K562 (cell line): ENCODE results near the gene DDAH1. TPM values are rescaled to one million over a fixed set of nuclear protein-coding genes. Genes with fewer than 3 reads are reported as not detected.

ENCODE experiments used
- ATAC-seq: fragments of 200-7000 bp; cut with Tn5 transposase; 3 replicates; pipeline ENCODE4 v1.9.1; 2020; ENCODE audit warnings: moderate library complexity
- BruUV-seq: library from RNA; stranded (reverse); fragments of 400-500 nt; replicated peaks from 2 replicates; lab custom pipeline; 2021; lab: Mats Ljungman, UMichigan
- CTCF ChIA-PET: fragments of 300-600 bp; formaldehyde crosslinking; extraction: SDS; loops from one replicate; lab custom pipeline; 2021; ENCODE audit warnings: low intra/inter-chr PET ratio; lab: Yijun Ruan, JAX
- POLR2A ChIA-PET: fragments of 300-600, 350-650 bp; sonication (Branson Sonifier 250); formaldehyde crosslinking; extraction: SDS; loops from one replicate; lab custom pipeline; 2021; ENCODE audit warnings: antibody characterized with exemption, inconsistent platforms; lab: Yijun Ruan, JAX
- DNase-seq, 4 experiments: peaks; one replicate each; pipeline versions ENCODE4 v3.0.0 to v3.0.0-alpha.2; 2011 to 2018; ENCODE audit warnings: low spot score in 3 of 4, mixed read lengths in 3 of 4; ENCODE audit errors: extremely low read depth in 1 of 4
- FAIRE-seq: peaks from 2 replicates; lab custom pipeline; 2011; peaks lifted over from hg19 to GRCh38; lab: Jason Lieb, UNC
- H2AFZ ChIP-seq: 2 replicates; pipeline ENCODE4 v1.6.0; 2011; ENCODE audit warnings: low read depth, low read length, control low read depth, inconsistent platforms
- H3K27ac ChIP-seq: fragments of 200-600 bp; 3 replicates; pipeline ENCODE4 v1.8.0; 2011; ENCODE audit warnings: low read depth, mild to moderate bottlenecking, control low read depth, inconsistent platforms, low read length, moderate library complexity, mixed read lengths; ENCODE audit errors: extremely low read depth
- H3K27me3 ChIP-seq, 2 experiments: fragments of 300-600 bp in 1 of 2; 2 replicates in 1 of 2; 3 replicates in 1 of 2; pipeline versions ENCODE4 v1.6.0 to v1.8.0; 2011; ENCODE audit warnings: inconsistent platforms in 2 of 2, low read length in 2 of 2, mild to moderate bottlenecking in 1 of 2, mixed read lengths in 1 of 2, moderate library complexity in 1 of 2; ENCODE audit not compliant: control insufficient read depth in 2 of 2, insufficient read depth in 2 of 2
- H3K36me3 ChIP-seq: fragments of 300-600 bp; 3 replicates; pipeline ENCODE4 v1.8.0; 2011; ENCODE audit warnings: mild to moderate bottlenecking, low read length, inconsistent platforms; ENCODE audit not compliant: control insufficient read depth, insufficient read depth
- H3K4me1 ChIP-seq, 2 experiments: fragments of 200-600 bp in 1 of 2; replicated peaks in 1 of 2; 2 replicates in 1 of 2; 3 replicates in 1 of 2; pipeline versions ENCODE4 v1.5.1 to v1.8.0; 2011; ENCODE audit warnings: inconsistent platforms in 2 of 2, low read length in 2 of 2, mild to moderate bottlenecking in 1 of 2, mixed read lengths in 1 of 2, moderate library complexity in 1 of 2; ENCODE audit not compliant: control insufficient read depth in 2 of 2, insufficient read depth in 2 of 2
- H3K4me2 ChIP-seq: 2 replicates; pipeline ENCODE4 v1.6.1; 2011; ENCODE audit warnings: low read length, control low read depth, inconsistent platforms, mixed read lengths; ENCODE audit not compliant: insufficient read depth
- H3K4me3 ChIP-seq: fragments of 200-600 bp; sonication (generic), shearing (Covaris generic); 2 replicates; pipeline ENCODE4 v1.5.1; 2016; ENCODE audit warnings: control low read depth, inconsistent platforms
- H3K79me2 ChIP-seq: fragments of 200-600 bp; 3 replicates; pipeline ENCODE4 v1.8.0; 2011; ENCODE audit warnings: low read length, inconsistent platforms; ENCODE audit not compliant: control insufficient read depth, insufficient read depth
- H3K9ac ChIP-seq, 2 experiments: 2 replicates each; pipeline versions ENCODE4 v1.6.0 to v1.6.1; 2011; ENCODE audit warnings: low read depth in 2 of 2, low read length in 2 of 2, control low read depth in 1 of 2, inconsistent platforms in 1 of 2, mild to moderate bottlenecking in 1 of 2, mixed read lengths in 1 of 2; ENCODE audit not compliant: insufficient read depth in 1 of 2
- H3K9me1 ChIP-seq: one replicate; pipeline ENCODE4 v1.6.0; 2011; ENCODE audit warnings: inconsistent platforms, mild to moderate bottlenecking, low read length, moderate library complexity; ENCODE audit not compliant: control insufficient read depth, insufficient read depth
- H3K9me3 ChIP-seq: replicated peaks from 2 replicates; pipeline ENCODE4 v1.5.1; 2011; ENCODE audit warnings: low read depth, low read length, inconsistent platforms; ENCODE audit not compliant: control insufficient read depth, insufficient read depth
- H4K20me1 ChIP-seq: replicated peaks from 2 replicates; pipeline ENCODE4 v1.6.1; 2011; ENCODE audit warnings: low read length, inconsistent platforms, mixed read lengths; ENCODE audit not compliant: control insufficient read depth, insufficient read depth
- ELF4 ChIP-seq: fragments of 450-650 bp; formaldehyde crosslinking; IDR thresholded peaks from 2 replicates; pipeline ENCODE4 v1.4.0; 2022; ENCODE audit warnings: missing genetic modification characterization
- KLF10 ChIP-seq: fragments of 250-450 bp; sonication (Bioruptor Pico); IDR thresholded peaks from 2 replicates; pipeline ENCODE4 v1.6.1; 2021; ENCODE audit warnings: matching md5 sums
- NFRKB ChIP-seq: fragments of 450-650 bp; IDR thresholded peaks from 2 replicates; pipeline ENCODE4 v1.6.1; 2016; ENCODE audit warnings: low read depth
- NR1H2 ChIP-seq: sonication (generic); formaldehyde crosslinking; IDR thresholded peaks from 2 replicates; pipeline ENCODE4 v1.4.0; 2020; ENCODE audit warnings: mild to moderate bottlenecking, missing genetic modification reagents
- SREBF2 ChIP-seq: sonication (generic); formaldehyde crosslinking; IDR thresholded peaks from 2 replicates; pipeline ENCODE4 v1.4.0; 2020; ENCODE audit warnings: mild to moderate bottlenecking, missing genetic modification reagents
- TGIF2 ChIP-seq: sonication (generic); formaldehyde crosslinking; IDR thresholded peaks from 2 replicates; pipeline ENCODE4 v1.8.1; 2022; ENCODE audit warnings: mild to moderate bottlenecking, missing genetic modification reagents, moderate library complexity
- ZFP30 ChIP-seq: fragments of 250-450 bp; sonication (Bioruptor Pico); IDR thresholded peaks from 2 replicates; pipeline ENCODE4 v1.8.0; 2022; ENCODE audit warnings: moderate library complexity, mild to moderate bottlenecking, inconsistent platforms, borderline replicate concordance
- ZNF668 ChIP-seq: fragments of 250-450 bp; sonication (Bioruptor Pico); IDR thresholded peaks from 2 replicates; pipeline ENCODE4 v1.8.0; 2022; ENCODE audit warnings: mild to moderate bottlenecking, inconsistent platforms
- WGBS: fragments of 100-300 bp; shearing (Covaris generic); methylation state at CpG from one replicate; pipeline ENCODE4 v1.1.6; 2016; ENCODE audit warnings: low coverage, mixed read lengths; ENCODE audit not compliant: insufficient coverage; ENCODE audit errors: missing lambda C conversion rate; 5-methylcytosine and 5-hydroxymethylcytosine counted together
- in situ Hi-C: fragments of 300-500 bp; cut with MboI; formaldehyde crosslinking; loops from 4 replicates; pipeline ENCODE4 v1.15.0; 2018; ENCODE audit warnings: inconsistent platforms, mixed read lengths
- intact Hi-C: fragments of 100-400 bp; cut with micrococcal nuclease; formaldehyde crosslinking; loops from 2 replicates; pipeline ENCODE4 v1.14.2; 2022
- polyA plus RNA-seq, 8 experiments: library from polyadenylated mRNA; depleted of rRNA in 4 of 8; stranded (reverse) in 5 of 8; unstranded in 3 of 8; fragments of >200 nt; fragmentation: Nextera tagmentation in 2 of 8; fragmentation: Illumina TruSeq in 1 of 8; extraction: Ambion mirVana in 2 of 8; extraction: Trizol in 1 of 8; gene quantifications; 2 replicates each; pipeline versions ENCODE4 v1.2.1 to v1.2.3, GENCODE V29; 2011 to 2014; ENCODE audit warnings: inconsistent platforms in 1 of 8, missing spikeins in 1 of 8
- total RNA-seq, 7 experiments: library from RNA; depleted of rRNA in 6 of 7; stranded (reverse); fragments of >200 nt in 6 of 7; fragmentation: Illumina TruSeq in 2 of 7; extraction: Trizol in 2 of 7; gene quantifications; 2 replicates each; pipeline versions ENCODE4 v1.2.1 to v1.2.3, GENCODE V29; 2011 to 2021; ENCODE audit warnings: low replicate concordance in 1 of 7
- TF ChIP-seq, protein P1 (sequence below): sonication (generic); formaldehyde crosslinking; IDR thresholded peaks from 2 replicates; pipeline ENCODE4 v1.8.0; 2022; ENCODE audit warnings: mild to moderate bottlenecking, missing genetic modification reagents
- TF ChIP-seq, protein P2 (sequence below): fragments of 450-650 bp; formaldehyde crosslinking; IDR thresholded peaks from 2 replicates; pipeline ENCODE4 v1.4.0; 2020; ENCODE audit warnings: mild to moderate bottlenecking
- TF ChIP-seq, protein P3 (sequence below): fragments of 250-450 bp; sonication (Bioruptor Pico); IDR thresholded peaks from 2 replicates; pipeline ENCODE4 v1.8.0; 2022; ENCODE audit warnings: inconsistent platforms
- TF ChIP-seq, protein P4 (sequence below): fragments of 250-450 bp; sonication (Bioruptor Pico); IDR thresholded peaks from 2 replicates; pipeline ENCODE4 v1.8.0; 2021; ENCODE audit warnings: moderate library complexity, mild to moderate bottlenecking, inconsistent platforms
- TF ChIP-seq, protein P5 (sequence below): sonication (generic); formaldehyde crosslinking; IDR thresholded peaks from 2 replicates; pipeline ENCODE4 v1.8.1; 2023; ENCODE audit warnings: mild to moderate bottlenecking, missing genetic modification reagents

DDAH1 gene
- total and polyA plus RNA-seq, 9 of the 15 experiments (the other 6 are each of a cell fraction or from before 2014, with no cell fraction given): 0.04 to 0.24 (median 0.10) TPM

DNA sequence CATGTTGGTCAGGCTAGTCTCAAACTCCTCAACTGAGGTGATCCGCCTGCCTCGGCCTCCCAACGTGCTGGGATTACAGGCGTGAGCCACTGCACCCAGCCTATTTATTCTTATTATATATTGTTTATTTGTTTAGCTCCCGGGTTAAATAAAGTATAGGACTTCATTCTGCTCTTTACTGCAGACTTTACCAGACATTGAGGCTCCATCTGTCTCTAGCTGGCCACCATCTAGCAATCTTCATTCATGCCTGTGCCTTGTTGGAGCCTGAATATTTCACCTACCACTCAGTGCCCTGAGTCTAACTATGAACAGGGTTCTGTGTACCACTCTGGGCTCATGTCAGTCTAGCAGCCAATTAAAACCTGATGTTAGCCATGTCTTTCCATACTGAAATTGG, 2.1 kb upstream of the DDAH1 start:
- FAIRE-seq (no peak), DNase-seq (no peak), ATAC-seq (no peak)
- Histone ChIP-seq H3K79me2 (no peaks in the 10 kb centered on the region), H3K9ac (no peak overlapping the region), H2AFZ (no peak overlapping the region), H3K27me3 (peaks cover 2 to 22% of the 10 kb centered on the region in 2 experiments; a peak in 3 of 5 replicates), H3K4me2 (no peak overlapping the region), H3K4me1 (peaks cover 0 to 13% of the 10 kb centered on the region in 2 experiments; a peak in 2 of 5 replicates), H3K27ac (no peak overlapping the region), H3K36me3 (no peaks in the 10 kb centered on the region), H3K4me3 (no peak overlapping the region), H4K20me1 (no peaks in the 10 kb centered on the region), H3K9me1 (no peaks in the 10 kb centered on the region), H3K9me3 (no peaks in the 10 kb centered on the region)
- BruUV-seq: no TSS peak
- WGBS: 0% methylated on average over 5 of the region's 5 CpGs
- ChIA-PET CTCF (no interaction called here), POLR2A (no interaction called here)
- intact Hi-C loops: no loop called here
- in situ Hi-C loops: no loop called here
- TF ChIP-seq ELF4 (CRISPR knock-in tag): no peak
- TF ChIP-seq TGIF2 (CRISPR knock-in tag): no peak
- TF ChIP-seq SREBF2 (CRISPR knock-in tag): no peak
- no peak for TF ChIP-seq KLF10 (CRISPR knock-in tag)
- no peak for TF ChIP-seq ZNF668 (CRISPR knock-in tag)
- TF ChIP-seq NFRKB: no peak
- TF ChIP-seq, protein P1, sequence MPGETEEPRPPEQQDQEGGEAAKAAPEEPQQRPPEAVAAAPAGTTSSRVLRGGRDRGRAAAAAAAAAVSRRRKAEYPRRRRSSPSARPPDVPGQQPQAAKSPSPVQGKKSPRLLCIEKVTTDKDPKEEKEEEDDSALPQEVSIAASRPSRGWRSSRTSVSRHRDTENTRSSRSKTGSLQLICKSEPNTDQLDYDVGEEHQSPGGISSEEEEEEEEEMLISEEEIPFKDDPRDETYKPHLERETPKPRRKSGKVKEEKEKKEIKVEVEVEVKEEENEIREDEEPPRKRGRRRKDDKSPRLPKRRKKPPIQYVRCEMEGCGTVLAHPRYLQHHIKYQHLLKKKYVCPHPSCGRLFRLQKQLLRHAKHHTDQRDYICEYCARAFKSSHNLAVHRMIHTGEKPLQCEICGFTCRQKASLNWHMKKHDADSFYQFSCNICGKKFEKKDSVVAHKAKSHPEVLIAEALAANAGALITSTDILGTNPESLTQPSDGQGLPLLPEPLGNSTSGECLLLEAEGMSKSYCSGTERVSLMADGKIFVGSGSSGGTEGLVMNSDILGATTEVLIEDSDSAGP (CRISPR knock-in tag): no peak
- no peak for TF ChIP-seq NR1H2
- TF ChIP-seq, protein P2, sequence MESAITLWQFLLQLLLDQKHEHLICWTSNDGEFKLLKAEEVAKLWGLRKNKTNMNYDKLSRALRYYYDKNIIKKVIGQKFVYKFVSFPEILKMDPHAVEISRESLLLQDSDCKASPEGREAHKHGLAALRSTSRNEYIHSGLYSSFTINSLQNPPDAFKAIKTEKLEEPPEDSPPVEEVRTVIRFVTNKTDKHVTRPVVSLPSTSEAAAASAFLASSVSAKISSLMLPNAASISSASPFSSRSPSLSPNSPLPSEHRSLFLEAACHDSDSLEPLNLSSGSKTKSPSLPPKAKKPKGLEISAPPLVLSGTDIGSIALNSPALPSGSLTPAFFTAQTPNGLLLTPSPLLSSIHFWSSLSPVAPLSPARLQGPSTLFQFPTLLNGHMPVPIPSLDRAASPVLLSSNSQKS (CRISPR knock-in tag): no peak
- TF ChIP-seq, protein P3, sequence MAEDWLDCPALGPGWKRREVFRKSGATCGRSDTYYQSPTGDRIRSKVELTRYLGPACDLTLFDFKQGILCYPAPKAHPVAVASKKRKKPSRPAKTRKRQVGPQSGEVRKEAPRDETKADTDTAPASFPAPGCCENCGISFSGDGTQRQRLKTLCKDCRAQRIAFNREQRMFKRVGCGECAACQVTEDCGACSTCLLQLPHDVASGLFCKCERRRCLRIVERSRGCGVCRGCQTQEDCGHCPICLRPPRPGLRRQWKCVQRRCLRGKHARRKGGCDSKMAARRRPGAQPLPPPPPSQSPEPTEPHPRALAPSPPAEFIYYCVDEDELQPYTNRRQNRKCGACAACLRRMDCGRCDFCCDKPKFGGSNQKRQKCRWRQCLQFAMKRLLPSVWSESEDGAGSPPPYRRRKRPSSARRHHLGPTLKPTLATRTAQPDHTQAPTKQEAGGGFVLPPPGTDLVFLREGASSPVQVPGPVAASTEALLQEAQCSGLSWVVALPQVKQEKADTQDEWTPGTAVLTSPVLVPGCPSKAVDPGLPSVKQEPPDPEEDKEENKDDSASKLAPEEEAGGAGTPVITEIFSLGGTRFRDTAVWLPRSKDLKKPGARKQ (CRISPR knock-in tag): no peak
- TF ChIP-seq, protein P4, sequence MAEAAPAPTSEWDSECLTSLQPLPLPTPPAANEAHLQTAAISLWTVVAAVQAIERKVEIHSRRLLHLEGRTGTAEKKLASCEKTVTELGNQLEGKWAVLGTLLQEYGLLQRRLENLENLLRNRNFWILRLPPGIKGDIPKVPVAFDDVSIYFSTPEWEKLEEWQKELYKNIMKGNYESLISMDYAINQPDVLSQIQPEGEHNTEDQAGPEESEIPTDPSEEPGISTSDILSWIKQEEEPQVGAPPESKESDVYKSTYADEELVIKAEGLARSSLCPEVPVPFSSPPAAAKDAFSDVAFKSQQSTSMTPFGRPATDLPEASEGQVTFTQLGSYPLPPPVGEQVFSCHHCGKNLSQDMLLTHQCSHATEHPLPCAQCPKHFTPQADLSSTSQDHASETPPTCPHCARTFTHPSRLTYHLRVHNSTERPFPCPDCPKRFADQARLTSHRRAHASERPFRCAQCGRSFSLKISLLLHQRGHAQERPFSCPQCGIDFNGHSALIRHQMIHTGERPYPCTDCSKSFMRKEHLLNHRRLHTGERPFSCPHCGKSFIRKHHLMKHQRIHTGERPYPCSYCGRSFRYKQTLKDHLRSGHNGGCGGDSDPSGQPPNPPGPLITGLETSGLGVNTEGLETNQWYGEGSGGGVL (CRISPR knock-in tag): no peak
- no peak for TF ChIP-seq ZFP30 (CRISPR knock-in tag)
- TF ChIP-seq, protein P5, sequence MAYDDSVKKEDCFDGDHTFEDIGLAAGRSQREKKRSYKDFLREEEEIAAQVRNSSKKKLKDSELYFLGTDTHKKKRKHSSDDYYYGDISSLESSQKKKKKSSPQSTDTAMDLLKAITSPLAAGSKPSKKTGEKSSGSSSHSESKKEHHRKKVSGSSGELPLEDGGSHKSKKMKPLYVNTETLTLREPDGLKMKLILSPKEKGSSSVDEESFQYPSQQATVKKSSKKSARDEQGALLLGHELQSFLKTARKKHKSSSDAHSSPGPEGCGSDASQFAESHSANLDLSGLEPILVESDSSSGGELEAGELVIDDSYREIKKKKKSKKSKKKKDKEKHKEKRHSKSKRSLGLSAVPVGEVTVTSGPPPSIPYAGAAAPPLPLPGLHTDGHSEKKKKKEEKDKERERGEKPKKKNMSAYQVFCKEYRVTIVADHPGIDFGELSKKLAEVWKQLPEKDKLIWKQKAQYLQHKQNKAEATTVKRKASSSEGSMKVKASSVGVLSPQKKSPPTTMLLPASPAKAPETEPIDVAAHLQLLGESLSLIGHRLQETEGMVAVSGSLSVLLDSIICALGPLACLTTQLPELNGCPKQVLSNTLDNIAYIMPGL: no peak
